Brain pericyte (primary cell): ENCODE results near the gene CAGE1.
"Not testable (repeated sequence)": the region's sequence is repeated elsewhere in the genome, so short reads cannot be mapped to it uniquely, and the experiment has no call there.

ENCODE experiments used
- DNase-seq: peaks from one replicate; pipeline ENCODE4 v3.0.0-alpha.2; 2012; ENCODE audit warnings: low read depth, low spot score

Gene CAGE1

DNA sequence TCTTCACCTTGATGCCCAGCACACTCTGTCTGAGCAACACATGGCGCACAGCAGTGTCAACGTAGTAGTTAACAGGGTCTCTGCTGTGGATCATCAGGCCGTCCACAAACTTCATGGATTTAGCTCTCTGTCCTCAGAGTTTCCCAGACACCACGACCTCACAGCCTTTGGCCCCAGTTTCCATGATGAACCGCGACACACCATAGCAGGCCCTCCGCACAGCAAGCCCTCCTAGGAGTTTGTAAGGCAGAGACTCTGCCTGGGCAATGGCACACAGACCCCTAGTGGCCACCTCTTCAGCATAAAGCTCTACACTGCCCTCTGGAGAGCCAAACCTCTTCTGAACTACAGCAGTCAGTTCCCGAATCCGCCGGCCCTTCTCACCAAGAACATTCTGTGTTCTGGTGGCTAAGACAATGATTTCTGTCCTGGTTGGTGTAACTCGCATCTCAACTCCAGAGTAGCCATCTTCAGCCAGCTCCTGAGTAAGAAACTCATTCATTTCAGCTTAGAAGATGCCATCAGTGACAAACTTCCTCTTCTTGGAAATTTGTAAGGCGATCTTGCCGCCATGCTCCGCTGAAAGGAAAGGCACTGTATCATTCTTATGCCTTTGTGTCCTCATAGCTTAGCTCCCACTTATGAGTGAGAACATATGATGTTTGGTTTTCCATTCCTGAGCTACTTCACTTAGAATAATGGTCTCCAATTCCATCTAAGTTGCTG lies 50.4 kb downstream of the CAGE1 start:
- not testable (repeated sequence) for DNase-seq

DNA sequence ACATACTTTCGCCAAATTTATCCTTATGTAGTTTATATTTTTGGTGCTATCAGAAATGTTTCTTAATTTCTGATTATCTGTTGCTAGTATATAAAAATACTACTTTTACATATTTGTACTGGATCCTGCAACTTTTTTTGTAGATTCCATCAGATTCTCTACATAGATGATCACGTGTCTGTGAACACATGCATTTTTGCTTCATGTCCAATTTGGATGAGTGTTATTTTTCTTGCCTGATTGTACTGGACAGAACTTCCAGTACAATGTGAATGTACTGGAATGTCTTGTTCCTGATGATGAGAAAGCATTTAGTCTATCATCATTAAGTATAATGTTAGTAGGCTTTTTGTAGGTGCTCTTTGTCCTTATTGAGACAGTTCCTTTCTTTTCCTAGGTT lies 51.5 kb downstream of the CAGE1 start:
- no peak for DNase-seq

DNA sequence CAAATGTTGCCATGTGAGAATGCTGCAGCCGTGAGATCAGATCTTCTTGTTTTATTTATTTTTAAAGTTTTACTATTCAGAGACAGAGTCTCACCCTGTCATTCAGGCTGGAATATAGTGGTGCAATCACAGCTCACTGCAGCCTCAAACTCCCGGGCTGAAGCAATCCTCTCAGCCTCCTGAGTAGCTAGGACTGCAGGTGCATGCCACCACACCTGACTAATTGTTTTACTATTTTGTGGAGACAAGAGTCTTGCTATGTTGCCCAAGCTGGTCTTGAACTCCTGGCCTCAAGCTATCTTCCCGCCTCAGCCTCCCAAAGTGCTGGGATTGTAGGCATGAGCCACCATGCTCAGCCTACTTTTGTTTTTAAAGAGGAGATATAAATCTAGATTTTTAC lies 54.0 kb downstream of the CAGE1 start:
- no peak for DNase-seq

DNA sequence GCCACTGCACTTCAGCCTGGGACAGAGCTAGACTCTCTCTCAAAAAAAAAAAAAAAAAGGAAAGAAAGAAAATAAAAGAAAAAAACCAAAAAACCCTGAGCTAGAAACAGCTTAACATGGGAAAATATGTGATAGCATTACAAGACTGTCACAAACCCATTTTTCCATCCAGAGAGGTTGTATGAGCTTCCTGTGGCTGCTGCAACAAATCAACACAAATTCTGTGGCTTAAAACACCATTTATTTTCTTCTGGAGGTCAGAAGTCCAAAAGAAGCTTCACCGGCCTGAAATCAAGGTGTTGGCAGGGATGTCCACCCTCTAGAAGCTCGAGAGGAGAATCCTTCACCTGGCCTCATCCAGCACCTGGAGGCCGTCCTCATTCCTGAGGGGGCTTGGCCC lies 54.9 kb downstream of the CAGE1 start:
- no peak for DNase-seq

DNA sequence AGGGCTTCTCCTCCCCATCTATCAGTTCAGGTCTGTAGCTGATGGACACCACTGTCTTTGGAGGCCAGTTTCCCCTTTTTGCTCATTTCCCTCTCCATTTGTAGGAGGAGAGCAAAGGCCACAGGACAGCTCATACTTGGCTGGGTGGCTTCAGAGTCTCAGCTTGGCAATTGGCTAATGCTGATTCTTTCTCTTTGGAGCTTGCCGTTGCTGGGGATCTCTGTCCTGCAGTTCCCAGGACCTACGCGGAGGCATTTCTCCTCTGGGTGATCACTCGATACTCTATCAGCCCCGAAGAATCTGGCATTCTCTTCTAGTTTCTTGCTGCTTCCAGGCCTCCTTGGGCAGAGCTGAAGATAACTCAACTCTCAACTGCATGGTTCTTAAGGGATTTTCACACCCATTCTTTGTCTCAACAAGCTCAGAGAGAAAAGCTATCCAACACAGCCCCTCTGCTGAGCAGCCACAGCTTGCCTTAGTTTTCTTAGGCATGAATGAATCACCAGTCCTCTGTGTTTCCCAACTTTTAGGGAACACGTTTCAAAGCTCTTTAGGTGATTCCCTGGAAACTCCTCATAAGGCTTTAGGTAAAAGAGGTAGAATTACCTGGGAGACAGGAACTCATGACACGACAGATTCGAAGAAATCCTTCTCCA lies 57.3 kb downstream of the CAGE1 start:
- DNase-seq, result no peak

DNA sequence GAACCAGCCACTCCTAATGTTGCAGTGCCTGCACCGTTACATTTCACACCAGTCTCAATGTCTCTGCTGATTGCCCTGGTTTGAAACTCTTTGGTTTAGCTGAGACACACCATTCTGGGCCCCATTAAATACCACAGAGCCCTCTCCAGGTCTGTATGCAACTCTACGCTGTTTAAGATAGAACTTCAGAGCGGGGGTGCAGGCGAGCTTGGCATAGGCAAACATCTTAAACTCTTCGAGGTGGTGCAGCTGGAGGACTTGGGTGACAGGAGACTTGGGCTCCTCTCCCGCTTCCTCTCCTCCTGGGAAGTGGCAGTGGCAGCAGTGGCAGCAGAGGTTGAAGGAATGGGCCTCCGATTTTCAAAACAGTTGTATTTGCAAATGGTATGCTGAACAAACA lies 58.1 kb downstream of the CAGE1 start:
- DNase-seq, result no peak

DNA sequence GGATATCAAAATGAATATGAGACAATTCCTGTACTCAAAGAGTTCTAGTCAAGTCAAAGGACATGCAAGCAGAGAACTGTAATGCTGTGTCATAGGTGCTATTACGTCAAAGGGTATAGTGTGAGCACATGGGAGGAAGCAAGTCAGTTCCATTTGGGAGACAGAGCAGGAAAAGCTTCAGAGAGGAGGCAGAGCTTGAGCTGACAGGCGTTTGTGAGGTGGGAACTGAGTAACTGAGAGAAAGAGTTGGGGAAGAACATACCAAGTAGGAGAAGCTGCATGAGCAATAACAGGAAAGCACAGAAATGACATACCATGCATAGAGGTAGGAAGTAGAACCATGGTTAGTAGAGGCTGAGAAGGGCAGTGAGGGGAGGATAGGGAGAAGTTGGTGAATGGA lies 61.3 kb downstream of the CAGE1 start:
- DNase-seq, result no peak

DNA sequence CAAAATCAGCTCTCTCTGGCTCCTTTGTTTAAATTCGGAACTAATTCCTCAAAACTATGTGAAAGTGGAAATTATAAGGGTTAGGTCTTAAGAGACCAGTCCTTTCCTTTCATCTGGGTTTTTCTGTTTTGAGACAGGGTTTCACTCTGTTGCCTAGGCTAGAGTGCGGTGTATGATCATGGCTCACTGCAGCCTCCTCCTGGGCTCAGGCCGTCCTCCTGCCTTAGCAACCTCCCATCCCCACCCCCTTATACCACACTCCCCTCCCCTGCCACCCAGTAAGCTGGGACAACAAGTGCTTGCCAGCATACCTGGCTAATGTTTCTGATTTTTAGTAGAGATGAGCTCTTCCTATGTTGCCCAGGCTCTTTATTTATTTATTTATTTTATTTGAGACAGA lies 63.8 kb downstream of the CAGE1 start:
- no peak for DNase-seq

DNA sequence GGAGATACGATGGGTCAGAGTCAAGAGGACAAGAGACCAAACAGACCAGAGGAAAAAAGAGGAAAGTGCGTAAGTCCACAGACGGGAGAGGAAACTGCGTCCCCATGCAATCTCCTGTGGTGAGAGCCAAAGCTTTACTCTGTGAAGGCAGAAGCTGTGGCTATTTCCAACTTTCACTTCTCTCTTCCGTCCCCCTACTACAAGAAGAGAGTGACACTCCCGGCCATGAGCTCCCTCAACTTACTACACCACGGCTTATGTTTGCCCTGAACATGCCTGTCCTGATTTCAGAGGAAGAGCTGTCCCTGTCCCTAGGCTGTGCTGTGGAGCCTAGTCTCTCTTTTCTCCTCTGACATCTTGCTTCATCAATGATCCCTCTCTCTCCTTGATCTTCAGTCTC lies 65.0 kb downstream of the CAGE1 start:
- DNase-seq, result no peak

DNA sequence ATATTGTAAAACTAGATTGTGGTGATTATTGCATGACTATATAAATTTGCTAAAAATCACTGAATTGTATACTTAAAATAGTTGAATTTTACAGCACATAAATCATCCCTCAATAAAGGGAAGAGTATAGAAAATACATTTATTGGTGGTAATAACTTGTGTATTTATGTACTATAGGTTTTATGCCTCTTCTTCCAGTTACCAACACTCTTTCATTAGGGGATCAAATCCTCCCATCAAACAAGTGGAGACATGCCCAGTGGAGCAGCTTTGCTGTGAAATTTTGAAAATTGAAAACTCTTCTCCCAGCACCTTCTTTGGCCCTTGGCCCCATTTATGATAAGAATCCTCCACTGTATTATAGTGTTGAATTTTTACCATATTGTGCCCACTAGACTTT lies 66.5 kb downstream of the CAGE1 start:
- DNase-seq, result no peak

DNA sequence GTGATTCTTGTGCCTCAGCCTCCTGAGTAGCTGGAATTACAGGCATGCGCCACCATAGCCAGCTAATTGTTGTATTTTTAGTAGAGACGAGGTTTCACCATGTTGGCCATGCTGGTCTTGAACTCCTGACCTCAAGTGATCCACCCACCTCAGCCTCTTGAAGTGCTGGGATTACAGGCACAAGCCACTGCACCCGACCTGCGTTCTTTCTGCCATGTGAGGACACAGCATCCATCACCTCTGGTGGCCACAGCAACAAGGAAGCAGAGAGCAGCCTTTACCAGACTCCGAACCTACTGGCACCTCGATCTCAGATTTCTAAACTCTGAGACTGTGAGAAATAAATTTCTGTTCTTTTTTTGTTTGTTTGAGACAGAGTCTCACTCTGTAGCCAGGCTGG lies 67.7 kb downstream of the CAGE1 start:
- DNase-seq, result not testable (repeated sequence)

DNA sequence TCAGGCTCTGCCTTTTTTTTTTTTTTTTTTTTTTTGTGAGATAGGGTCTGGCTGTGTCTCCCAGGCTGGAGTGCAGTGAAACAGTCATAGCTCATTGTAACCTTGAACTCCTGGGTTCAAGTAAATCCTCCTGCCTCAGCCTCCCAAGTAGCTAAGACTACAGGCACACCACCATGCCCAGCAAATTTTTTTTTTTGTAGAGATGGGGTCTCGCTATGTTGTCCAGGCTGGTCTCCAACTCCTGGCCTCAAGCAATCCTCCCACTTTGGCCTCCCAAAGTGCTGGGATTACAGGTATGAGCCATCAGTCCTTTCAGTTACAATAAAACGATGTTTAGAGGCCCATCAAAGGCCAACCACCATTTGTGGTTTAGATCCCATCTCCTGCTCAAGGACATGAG lies 70.1 kb downstream of the CAGE1 start:
- not testable (repeated sequence) for DNase-seq

DNA sequence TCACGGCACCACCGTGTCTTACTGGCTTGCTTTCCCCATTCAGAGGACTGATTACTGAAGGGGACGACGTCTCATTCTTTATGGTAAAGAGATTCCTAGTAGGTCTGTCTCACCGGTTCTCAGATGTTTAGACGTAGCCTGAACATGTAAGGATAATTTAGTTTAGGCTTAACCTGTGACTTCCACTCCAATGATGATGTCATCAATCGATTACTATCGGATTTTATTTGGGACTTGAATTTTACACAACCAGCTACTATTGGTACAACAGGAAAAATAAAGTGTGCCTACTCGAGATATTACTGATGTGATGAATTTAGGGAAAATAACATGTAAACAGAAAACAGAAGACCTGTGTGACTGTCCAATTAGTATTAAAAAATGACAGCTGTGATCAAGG lies 72.0 kb downstream of the CAGE1 start:
- DNase-seq, result no peak

DNA sequence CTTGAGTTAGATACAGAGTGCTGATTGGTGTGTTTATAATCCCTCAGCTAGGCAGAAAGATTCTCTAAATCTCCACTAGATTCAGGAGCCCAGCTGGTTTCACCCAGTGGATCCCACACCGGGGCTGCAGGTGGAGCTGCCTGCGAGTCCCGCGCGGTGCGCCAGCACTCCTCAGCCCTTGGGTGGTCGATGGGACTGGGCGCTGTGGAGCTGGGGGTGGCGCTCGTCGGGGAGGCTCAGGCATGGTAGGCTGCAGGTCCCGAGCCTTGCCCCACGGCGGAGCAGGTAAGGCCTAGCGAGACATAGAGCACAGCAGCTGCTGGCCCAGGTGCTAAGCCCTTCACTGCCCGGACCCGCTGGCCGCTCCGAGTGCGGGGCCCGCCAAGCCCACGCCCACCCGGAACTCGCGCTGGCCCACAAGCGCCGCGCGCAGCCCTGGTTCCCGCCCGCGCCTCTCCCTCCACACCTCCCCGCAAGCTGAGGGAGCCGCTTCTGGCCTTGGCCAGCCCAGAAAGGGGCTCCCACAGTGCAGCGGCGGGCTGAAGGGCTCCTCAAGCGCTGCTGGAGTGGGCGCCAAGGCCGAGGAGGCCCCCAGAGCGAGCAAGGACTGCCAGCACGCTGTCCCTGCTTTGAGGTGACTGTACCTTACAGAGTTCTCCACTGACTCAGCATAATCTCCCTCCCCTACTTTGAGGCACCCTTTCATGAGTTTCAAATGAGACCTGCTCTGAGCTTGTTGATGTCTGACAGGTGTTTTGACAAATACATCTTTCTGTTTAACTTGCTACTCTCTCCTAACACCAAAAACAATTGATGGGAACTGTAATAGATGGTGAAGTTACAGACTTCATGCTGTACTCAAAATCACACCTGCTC lies 72.6 kb downstream of the CAGE1 start:
- DNase-seq, result no peak

DNA sequence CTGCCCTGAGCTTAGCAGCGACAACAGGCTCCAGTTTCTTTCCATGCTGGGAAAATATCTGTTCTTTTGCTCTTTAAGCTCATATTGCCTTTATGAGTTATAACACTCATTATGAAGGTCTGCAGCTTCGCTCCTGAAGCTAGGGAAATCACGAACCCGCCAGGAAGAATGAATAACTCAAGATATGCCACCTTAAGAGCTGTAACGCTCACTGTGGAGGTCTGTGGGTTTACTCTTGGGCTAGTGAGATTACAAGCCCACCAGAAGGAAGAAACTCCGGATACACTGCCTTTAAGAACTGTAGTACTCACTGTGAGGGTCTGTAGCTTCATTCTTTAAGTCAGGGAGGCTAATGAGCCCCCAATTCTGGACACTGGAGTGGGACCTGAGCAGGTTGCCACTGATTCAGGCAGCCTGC lies 73.6 kb downstream of the CAGE1 start:
- DNase-seq, result no peak

DNA sequence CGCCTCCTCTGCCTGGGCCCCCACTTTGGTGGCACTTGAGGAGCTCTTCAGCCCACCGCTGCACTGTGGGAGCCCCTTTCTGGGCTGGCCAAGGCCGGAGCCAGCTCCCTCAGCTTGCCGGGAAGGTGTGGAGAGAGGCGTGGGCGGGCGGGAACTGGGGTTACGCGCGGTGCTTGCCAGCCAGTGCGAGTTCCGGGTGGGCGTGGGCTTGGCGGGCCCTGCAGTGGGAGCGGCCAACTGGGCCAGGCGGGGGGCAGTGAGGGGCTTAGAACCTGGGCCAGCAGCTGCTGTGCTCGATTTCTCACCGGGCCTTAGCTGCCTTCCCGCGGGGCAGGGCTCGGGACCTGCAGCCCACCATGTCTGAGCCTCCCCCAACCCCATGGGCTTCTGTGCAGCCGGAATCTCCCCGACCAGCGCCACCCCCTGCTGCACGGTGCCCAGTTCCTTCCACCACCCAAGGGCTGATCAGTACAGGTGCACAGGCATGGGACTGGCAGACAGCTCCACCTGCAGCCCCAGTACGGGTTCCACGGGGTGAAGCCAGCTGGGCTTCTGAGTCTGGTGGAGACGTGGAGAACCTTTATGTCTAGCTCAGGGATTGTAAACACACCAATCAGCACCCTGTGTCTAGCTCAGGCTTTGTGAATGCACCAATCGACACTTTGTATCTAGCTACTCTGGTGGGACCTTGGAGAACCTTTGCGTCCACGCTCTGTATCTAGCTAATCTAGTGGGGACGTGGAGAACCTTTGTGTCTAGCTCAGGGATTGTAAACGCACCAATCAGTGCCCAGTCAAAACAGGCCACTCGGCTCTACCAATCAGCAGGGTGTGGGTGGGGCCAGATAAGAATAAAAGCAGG lies 74.2 kb downstream of the CAGE1 start:
- not testable (repeated sequence) for DNase-seq

DNA sequence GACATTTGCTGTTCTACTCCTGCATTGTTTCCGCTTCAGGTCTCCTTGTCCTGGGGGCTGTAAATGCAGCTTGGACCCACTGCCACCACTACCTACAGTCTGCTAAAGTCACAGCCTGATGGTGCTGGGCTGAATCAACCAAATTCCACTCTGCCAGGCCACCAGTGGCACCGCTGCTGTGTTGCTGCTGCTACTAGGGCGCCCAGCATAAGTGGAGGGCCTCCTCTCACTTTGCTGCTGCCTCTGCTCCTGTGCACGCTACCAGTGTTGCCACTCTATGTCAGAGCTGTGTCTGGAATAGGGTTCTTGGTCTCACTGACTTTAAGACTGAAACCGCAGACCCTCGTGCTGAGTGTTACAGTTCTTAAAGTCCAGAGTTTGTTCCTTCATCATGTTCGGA lies 75.1 kb downstream of the CAGE1 start:
- DNase-seq, result no peak

DNA sequence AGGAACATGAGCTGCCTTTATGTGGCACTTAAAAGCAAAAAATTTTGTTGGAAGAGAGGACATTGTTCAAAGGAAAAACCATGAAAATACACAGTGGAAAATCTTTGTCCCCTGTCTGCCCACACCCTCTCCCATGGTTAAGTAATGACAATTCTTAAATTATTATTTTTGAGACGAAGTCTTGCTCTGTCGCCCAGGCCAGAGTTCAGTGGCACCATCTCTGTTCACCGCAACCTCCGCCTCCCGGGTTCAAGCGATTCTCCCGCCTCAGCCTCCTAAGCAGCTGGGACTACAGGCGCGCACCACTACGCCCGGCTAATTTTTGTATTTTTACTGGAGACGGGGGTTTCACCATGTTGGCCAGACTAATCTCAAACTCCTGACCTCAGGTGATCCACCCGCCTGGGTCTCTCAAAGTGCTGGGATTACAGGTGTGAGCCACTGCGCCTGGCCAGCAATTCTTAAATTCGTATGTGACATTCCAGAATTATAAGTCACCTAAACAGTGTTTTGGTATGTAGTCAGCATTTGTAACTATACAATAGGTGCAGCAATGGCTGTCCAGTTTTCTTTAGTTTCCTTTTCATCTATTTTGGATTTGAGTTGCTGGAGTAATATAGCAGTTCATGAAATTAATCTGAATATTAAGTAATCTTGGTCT lies 75.9 kb downstream of the CAGE1 start:
- no peak for DNase-seq

DNA sequence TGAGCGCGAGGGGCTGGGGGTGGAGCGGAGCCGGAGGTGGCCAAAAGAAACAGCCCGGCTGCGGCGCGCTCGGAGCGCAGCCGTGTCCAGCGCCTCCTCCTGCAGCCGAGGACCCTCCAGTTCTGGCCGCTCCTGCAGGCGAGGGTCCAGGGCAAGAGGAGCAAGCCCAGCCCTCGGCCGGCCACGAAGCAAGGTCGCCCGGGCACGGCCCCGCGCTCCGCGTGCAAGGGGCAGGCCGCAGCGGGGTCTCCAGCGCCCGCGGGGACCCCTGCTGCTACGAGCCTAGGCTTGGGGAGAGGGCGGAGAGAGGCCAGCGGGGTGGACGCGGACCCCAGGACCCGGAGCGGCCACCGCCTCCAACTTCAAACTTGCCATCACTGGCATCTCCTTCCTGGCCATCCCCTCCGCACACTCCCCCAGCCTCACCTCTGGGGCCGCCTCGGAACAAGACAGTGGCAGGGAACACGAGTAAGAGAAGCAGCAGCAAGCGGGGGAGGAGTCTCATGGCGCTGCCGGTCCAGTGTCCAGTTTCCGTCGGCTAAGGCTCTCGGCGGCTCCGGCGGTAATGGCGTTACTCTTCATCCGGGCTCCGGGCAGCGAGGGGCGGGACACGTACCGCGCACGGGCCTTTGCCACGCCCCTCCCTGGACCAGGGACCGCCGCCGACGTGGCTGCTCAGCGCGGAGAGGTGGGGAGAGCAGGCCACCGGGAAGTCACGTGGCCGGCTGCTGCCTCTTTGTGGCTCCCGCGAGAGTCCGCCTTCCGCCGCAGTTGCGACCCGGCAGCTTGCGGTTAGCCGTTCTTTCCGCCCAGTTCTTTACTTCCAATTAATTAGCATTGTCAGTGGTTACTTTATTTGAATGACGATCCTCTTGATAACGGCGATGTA lies 76.7 kb downstream of the CAGE1 start, which contains the start of gene SSR1:
TSS of gene SSR1 (minus strand) at position 584 of the 889 bp plus-strand sequence. CDS start at position 505, 79 bp downstream.
- DNase-seq, result peak; percentile 94
